ENCODE measurements around the gene TSPAN18.

Gene TSPAN18

DNA sequence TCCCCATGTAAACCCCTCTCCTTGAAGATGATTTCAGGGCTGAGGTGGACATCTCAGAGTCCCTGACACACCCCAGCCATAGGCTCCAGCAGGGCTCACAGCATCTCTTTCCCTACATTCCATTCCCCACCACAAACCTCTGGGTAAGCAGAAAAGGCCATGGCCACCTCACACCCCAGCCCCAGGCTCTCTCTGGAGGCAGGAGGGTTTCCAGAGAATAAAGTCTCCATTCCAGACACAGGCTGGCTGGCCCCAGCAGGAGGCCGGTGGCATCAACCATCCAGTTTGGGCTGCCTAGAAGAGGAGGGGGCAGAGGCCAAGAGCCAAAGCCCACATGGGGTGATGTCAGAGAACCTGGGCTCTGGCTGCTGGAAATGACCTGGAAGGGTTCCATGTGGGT, 162.5 kb downstream of the TSPAN18 start:
- DNase-seq (ENCODE audit: low spot score): no peak

DNA sequence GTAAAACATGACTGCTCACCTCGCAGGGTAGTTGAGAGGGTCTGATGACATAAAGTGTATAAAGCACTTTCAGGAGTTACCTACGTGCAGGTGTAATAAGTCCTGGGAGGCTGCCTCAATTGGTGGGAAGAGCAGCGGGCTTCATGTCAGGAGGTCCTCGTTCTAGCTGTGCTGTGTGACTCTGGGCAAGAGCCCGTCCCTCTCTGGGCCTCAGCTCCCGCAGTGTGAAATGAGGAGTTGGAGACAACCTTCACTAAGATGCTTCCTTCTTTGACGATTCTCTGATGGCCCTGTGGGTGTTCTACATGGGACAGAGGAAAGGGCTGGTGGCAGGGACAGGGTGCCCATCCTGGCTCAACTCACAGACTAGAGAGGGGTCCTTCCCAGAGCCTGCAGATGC, 166.1 kb downstream of the TSPAN18 start:
- no peak for DNase-seq (ENCODE audit: low spot score)

DNA sequence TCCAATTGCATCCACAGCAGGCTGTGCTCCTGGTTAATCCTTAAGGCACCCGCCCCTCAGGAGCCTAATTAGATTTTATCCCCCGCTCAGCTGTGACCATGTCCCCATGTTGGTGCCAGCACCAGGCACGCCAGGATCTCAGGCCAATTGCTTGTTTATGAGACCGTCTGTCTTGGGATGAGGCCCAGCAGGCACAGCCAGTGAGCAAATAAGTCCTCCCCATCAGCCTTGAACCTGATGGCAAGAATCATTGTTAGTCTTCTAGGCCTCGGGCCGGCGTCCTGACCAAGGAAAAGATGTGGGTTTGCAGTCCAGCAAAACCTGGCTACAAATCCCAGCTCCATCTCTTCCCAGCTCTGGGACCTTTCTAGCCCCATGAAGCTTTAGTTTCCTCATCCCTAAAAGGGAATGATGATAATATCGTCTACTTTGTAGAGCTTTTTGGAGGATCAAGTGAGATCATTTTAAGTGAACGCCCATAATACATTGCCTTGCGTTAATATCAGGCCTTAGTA, 166.6 kb downstream of the TSPAN18 start:
- DNase-seq (ENCODE audit: low spot score): peak; percentile 17

DNA sequence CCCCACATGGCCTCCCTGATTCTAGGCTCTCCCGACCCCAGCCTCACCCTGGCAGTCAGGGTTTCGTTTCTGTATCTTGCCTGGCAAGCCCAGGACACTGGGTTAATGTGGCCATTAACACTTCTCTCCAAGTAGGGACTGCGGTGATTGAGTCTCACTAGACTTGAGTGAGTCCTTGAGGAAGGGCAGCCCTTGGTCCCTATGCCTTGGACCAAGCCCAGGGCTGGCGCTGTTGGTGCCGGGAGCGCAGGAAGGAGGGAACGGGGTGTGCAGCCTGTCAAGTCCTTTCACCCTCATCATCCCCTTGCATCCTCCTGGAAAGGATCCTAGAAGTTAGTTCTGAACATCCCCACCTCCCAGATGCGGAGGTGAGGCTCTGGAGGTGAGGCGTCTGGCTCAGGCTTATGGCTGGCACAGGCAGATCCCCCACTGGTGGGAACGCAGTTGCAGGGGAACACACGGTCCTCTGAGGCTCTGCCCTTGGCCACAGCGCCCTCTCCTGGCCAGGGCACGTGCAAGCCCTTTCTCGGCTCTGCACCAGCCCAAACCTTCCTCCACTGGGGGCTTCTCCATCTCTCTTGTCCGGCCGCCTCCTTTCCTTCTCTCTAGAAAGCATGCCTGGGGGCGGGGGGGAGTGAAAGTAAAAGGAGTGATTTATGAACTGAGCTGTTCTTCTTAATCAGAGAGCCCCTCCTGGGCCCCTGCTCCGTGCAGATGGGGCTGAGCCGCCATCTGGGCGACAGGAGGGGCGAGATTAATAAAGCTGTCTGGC, 167.3 kb downstream of the TSPAN18 start:
- DNase-seq (ENCODE audit: low spot score): peak; percentile 46

DNA sequence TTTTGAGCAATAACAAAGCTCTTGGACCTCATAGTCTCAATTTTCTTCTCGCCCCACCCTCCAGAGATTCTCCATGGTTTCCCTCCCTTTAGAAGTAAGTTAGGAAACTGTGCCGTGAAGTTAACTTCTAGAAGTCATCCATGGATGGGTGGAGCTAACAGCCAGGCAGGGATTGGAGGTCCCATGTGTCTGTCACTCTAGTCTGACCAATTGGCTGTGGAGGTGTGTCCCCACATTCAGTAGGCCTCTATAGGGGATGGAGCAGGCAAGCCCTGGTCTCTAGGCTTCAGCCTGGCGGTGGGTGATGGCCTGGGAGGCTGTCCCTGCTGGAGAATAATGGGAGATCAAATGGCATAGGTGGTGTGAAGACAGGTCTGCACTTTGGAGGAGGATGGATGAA, 173.2 kb downstream of the TSPAN18 start:
- no peak for DNase-seq (ENCODE audit: low spot score)

DNA sequence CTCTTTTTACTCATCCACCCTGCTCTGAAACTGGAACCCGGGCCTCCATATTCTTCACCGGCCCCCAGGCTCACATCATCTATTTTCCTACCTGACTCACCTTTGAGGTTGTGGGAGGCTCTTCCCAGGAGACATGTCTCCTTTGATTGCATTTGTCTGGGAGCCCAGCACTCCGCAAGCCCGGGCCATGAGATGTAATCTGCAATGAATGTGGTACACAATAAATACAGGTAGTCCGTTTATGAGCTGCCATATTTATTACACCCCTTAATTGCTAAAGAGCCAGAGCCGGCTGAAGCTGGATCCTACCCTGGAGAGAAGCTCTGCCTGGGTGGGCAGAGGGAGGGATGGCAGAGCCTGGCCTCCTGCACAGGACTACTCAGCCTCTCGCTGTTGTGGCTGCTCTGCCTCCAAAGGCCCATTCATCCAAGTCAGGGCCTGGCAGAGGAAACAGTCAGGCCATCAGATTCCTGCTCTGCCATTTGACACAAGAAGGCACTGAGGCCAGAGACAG, 174.4 kb downstream of the TSPAN18 start:
- DNase-seq (ENCODE audit: low spot score): no peak

DNA sequence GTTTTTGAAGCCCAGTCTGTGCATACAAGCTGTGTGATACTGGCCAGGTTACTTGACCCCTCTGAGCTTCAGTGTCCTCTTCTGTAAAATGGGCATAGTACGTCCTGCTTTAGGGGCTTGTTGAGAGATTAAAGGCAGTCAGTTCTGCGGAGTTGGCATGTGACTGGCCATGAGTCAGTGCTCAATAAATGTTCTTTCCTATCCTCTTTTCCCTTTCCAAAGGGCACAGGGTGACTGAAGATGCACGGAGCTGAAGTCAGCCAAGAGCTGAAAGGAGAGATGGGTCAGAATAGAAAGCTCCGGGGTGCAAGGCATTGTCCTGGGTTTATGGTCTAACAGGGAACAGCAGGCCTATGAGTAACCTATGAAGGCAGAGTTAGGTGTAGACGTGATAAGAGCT, 175.0 kb downstream of the TSPAN18 start:
- DNase-seq (ENCODE audit: low spot score): no peak

DNA sequence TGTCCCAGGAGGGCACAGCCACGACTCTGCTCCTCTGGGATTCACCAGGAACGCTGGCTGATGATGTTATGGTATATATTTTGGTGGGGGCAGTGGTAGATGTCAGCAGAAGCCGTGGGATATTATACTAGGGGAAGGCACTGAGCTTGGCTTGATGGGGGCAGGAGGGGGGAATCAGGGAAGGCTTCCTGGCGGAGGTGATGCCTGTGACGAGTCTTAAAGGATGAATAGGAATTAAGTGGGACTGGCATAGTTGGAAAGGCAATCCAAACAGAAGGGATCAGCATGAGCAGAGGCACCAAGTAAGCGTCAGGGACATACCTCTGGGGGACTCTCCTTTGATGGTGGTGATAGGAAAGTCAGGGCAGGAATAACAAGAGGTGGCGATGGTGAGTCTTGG, 176.3 kb downstream of the TSPAN18 start:
- DNase-seq (ENCODE audit: low spot score): no peak

DNA sequence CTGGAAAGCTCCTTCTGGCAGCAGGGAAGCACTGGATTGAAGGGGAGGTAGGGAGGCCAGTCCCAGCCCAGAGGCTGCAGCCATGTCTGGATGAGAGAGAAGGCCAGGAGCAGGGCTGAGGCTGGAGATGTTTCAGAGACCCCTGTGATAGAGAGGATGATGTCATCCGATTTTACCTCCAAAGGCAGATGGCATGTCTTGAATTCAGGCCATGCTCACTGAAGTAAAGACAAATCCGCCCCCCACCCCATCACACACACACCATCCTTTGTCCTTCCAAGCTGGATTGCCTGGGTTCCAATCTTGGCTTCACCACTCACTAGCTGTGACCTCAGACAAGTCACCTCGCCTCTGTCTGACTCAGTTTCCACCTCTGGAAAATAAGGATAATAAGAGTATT, 176.8 kb downstream of the TSPAN18 start:
- DNase-seq (ENCODE audit: low spot score): no peak

DNA sequence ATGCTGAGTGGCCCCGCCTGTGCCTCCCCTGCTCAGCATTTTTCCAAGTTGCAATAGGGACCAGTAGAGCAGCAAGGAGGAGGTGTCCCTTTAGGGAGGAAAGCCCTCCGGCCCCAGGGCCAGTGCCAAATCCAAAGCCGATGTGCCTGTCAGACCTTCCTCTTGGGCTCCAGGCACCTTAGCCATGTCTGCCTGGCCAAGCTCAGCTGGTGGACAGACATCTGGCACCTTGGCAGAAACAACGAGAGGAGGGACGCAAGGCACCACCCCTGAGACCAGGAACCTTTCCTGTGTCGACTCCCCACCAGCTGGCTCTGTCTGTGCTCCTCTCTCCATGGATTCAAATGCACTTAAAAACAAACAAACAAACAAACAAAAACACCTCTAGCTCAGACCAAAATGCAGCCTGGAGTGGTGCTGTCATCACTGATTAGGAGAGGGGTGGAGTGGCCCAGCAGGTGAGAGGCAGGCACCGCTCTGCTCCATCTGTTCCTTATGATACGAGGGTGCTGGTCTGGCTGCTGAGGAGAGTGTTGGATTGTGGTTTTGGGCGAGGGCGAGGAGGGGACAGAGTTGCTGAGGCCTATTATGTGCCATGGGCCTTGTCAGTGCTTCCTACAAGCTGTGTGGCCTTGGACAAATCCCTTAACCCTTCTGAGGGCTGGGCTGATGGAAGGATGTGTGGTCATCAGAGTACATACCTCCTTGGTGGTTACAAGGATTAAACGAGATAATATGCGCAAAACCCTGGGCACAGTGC, 177.7 kb downstream of the TSPAN18 start:
- no peak for DNase-seq (ENCODE audit: low spot score)

DNA sequence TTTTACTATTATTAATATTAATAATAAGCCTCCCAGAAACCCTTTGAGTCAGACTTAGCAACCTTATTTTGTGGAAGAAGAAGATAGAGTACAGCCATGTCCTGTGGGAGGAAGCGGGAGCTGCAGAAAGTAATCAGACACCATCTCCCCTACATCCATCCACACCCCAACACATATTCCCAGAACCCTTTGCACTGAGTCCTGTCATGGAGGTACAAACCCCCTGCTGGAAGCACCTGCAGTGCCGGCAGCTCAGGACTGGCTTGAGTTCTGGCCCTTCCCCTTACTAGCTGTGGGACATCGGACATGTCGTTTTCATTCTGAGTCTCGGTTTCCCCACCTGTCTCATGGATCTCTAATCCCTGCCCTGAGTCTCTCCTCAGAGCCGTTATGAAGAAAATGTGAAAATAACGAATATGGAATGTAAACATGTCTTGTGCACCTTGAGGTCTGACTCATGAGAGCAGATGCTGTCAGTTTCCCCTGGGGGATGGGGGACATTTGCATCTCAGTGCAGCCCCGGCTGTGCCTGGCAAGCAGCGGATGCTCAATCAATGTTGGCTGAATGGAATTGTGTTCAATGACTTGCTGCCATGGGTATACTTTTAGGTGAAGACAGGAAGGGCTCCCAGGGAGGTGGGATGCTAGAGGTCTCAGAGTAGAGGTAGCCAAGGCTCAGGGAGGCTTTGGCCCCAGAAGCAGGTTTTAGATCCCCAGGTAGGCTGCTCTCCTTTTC, 178.5 kb downstream of the TSPAN18 start:
- no peak for DNase-seq (ENCODE audit: low spot score)

DNA sequence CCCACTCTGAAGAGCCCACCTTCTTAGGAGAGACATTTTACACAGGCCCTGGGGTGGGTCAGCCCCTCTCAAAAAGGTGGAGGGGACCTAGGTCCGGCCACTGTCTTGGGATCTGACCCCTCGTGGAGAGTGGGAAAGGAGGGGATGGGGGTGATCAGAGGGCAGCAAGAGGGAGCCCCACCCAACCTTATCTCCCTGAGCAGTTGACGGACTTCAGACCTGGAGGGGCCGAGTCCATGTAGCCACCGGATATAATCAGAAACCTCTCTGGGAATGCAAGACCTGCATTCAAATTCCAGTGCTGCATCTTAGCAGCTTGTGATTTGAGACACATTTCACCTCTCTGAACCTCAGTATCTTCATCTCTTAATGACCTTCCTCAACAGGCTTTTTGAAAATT, 179.9 kb downstream of the TSPAN18 start:
- no peak for DNase-seq (ENCODE audit: low spot score)

DNA sequence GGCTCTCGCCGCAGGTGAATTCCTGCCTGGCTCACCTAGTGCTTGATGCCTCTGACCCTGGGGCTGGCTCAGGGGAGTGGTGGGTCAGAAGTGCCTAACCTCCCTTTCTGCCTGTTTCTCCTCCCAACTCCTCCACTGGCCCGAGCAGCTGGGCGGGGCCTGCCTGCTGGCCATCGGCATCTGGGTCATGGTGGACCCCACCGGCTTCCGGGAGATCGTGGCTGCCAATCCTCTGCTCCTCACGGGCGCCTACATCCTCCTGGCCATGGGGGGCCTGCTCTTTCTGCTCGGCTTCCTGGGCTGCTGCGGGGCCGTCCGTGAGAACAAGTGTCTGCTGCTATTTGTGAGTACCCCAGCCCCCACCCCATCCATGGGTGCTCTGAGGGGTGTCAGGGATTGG, 182.8 kb downstream of the TSPAN18 start:
- no peak for DNase-seq (ENCODE audit: low spot score)

DNA sequence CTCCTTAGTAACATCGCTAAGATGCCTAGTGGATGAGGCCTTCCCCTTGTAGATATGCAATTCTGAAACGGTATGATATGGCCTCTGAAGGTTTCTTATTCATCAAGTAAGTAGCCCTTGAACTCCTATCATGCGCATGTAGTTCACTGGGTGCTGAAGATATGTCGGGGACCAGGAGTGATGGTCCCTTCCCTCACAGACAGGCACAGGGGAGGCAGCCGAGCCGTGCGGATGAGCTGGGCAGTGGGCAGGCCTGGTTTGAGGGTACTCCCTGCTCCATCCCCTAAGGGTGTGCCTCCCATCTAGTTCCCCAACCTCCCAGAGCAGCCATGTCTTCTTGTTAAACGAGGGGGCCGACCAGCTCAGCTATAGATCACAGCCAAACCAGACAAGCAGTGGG, 183.8 kb downstream of the TSPAN18 start:
- DNase-seq (ENCODE audit: low spot score): no peak

DNA sequence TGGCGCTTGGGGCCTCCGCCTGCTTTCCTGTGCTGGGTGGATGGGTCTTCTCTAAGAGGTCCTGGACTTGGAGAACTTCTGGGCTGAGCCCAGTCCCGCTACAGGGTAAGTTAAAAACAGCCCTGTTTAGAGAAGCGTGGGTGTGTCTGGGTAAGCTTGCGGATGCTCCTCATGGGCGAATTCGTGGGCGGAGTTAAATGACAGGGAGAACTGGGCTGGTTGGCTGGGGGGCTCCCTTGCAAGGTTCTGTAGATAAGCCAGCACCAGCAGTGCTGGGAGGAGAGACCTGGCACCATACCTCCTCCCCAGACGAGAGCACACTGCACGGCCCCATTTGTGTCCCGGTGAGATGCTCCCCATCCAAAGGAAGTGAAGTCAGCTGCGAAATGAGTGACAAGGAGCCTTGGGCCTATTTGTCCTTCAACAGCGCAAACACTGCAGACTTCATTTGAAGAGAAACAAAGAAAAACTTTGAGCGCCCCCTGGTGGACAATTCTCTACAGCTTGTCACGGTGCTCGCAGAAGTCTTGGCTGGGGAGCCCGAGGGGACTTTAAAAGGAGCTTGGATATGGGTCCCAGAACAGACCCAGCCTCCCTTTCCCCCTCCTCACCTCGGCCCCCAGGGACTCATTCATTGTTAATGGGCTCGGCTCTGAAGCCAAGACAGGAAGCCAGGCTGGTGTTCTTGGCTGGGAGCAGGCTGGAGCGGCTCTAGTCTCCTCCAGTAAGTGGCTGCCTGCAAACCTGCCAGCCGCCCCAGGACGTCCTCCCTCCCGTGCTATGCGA, 184.5 kb downstream of the TSPAN18 start:
- peak; percentile 90 for DNase-seq (ENCODE audit: low spot score)

DNA sequence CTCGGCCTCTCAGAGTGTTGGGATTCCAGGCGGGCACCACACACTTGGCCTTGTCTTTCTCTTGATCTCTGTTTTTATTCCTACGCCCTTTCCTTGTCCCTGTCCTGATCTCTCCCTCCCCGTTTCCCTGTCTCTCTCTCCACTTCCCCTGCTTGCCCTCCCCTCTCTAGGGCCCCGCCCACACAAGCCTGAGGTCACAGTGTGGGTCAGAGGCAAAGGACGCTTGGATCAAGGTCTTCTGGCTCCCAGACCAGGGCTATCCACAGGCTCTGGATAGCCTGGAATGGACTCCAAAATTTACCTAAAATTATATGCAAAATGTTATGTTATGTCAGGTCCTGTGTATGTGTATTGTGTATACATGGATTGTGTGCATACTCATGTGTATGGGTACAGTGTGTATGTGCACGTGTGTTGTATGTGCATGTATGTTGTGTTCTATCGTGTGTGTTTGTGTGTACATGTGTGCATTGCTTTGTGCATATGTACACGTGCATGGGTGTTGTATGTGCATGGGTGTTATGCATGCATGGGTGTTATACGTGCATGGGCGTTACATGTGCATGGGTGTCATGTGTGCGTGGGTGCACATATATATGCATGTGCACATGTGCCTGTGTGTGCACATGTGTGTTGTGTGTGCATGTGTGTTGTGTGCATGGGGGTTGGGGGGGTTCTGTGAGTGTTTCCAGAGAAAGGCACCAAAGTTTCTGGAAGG, 185.7 kb downstream of the TSPAN18 start:
- no peak for DNase-seq (ENCODE audit: low spot score)

DNA sequence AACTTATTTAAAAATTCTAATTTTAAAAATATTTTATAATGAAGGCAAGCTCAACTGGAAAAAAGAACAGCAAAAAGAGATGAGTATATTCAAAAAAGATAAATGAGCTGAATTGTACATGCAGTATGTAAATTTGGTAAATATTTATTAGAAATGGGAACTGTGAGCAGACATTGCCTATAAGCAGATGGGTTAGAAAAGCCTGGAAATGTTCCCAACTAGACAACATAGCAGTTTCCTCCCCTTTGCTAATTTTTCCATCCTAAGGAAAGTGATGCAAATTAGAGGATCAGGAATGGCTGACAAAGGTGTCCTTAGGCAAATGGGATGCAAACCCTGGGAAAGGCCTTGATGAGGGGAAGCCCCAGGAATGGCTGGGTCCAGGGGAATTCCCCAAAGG, 186.7 kb downstream of the TSPAN18 start:
- DNase-seq (ENCODE audit: low spot score): no peak

DNA sequence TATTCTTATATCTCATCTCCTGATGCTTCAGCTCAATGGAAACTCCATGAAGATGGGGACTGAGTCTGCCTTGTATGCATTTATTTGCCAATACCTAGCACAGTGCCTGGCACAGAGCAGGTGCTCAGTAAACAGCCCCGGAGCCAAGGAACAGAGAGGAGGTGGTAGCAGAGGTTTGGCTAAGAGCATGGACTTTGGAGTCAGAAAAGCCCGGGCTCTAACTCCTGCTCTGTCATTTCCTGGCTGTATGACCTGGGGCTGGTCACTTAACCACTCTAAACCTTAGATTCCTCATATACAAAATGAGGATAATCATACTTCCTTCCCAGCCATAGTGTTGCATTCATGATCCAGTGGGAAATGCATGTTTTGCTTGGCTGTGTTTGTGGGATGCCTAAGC, 187.3 kb downstream of the TSPAN18 start:
- DNase-seq (ENCODE audit: low spot score): no peak

DNA sequence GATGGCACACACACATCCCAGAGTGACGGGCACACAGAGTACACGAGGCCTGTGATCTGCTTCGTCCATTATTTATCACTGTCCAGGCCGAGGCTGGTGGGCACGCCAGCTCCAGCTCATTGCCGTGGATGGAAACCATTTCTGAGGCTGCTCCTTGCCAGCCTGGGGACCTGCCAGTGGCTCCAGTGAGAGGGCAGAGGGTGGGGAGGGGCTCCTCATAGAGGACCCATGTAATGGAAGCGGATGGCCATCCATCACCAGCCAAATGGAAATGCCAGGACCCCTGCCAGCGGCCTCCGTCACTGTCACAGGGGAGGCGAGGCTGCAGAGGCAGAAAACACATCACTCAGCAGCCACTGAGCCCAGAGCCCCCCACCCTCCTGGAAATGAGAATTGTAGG, 188.2 kb downstream of the TSPAN18 start:
- no peak for DNase-seq (ENCODE audit: low spot score)

DNA sequence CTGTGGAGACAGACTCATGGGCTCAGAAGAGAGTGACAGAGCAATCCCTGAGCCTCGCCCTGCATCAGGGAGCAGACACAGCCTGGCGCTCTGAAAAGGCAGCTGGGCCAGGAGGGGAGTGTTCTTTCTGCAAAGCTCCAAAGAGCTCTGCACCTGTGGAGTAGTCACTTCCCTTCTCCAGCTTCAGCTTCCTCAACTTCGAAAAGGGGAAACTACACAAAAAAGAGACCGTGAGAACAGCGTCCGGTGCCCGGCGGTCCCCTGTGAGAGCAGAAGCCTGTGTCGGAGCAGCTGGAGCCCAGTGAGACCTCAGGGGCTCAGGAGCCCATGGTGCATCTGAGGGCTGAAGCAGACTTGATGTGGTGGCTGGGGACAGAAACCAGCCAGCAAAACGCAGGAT, 188.9 kb downstream of the TSPAN18 start:
- no peak for DNase-seq (ENCODE audit: low spot score)

DNA sequence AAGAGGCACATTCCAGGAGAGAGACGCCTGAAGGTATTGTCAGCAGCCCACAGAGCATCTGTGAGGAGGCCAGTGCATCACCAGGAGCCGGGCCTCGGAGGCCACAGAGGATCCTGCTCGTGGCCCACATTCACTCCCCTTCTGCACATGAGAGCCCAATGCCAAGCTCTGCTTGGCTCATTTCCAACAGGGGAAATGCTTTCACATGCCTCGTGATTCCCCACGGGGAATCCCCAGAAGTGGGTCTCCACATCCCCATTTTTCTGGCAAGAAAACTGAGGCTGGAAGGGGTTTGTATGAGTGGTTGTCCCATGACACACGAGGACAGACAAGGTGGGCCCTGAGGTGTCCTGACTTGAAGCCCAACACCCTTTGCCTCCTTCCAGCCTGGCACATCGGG, 189.6 kb downstream of the TSPAN18 start:
- DNase-seq (ENCODE audit: low spot score): no peak

Data from pons (tissue), 1 donor.